NCI-H226 (cell line): ENCODE results near the gene NPFF.

ENCODE experiments used
- DNase-seq: peaks from one replicate; pipeline ENCODE4 v3.0.0-alpha.2; 2015

The NPFF gene

GRCh38 chr12:53472056-53472582, 35.2 kb downstream of the NPFF start:
- no peak for DNase-seq

- no peak for DNase-seq
Measured at GRCh38 chr12:53468282-53468681, 39.0 kb downstream of the NPFF start.

GRCh38 chr12:53467880-53468279, 39.4 kb downstream of the NPFF start:
- DNase-seq: no peak

GRCh38 chr12:53467082-53467481, 40.2 kb downstream of the NPFF start:
- no peak for DNase-seq

- no peak for DNase-seq
Measured at GRCh38 chr12:53466640-53467039, 40.6 kb downstream of the NPFF start.

GRCh38 chr12:53465679-53466078, 41.6 kb downstream of the NPFF start:
- DNase-seq: no peak

GRCh38 chr12:53464685-53465418, 42.4 kb downstream of the NPFF start:
- no peak for DNase-seq

- no peak for DNase-seq
Measured at GRCh38 chr12:53463802-53464560, 43.3 kb downstream of the NPFF start.

GRCh38 chr12:53462935-53463334, 44.3 kb downstream of the NPFF start:
- no peak for DNase-seq

GRCh38 chr12:53461591-53461990, 45.7 kb downstream of the NPFF start:
- no peak for DNase-seq

- no peak for DNase-seq
Measured at GRCh38 chr12:53461059-53461458, 46.2 kb downstream of the NPFF start.

GRCh38 chr12:53459097-53459496, 48.2 kb downstream of the NPFF start:
- DNase-seq: no peak
